Thymus (tissue), 11 donors: ENCODE results near the gene TBC1D8. TPM values are rescaled to one million over a fixed set of nuclear protein-coding genes. Genes with fewer than 3 reads are reported as not detected.

Source experiments
- DNase-seq, 9 donors: peaks; one replicate each; pipeline ENCODE4 v3.0.0-alpha.2; 2013; ENCODE audit warnings: low spot score in 9 of 9, low read depth in 6 of 9, missing footprints in 1 of 9
- H3K27ac ChIP-seq, 2 donors: one replicate each; pipeline ENCODE4 v1.5.1; 2013; ENCODE audit warnings: control low read depth in 1 of 2, low read depth in 1 of 2, low read length in 1 of 2, mild to moderate bottlenecking in 1 of 2, moderate library complexity in 1 of 2
- H3K27me3 ChIP-seq, 2 donors: one replicate each; pipeline ENCODE4 v1.5.1; 2013; ENCODE audit warnings: low read length in 1 of 2; ENCODE audit not compliant: control insufficient read depth in 2 of 2, insufficient read depth in 1 of 2
- H3K36me3 ChIP-seq, 2 donors: one replicate each; pipeline ENCODE4 v1.5.1; 2013; ENCODE audit warnings: low read length in 1 of 2, mild to moderate bottlenecking in 1 of 2, moderate library complexity in 1 of 2; ENCODE audit not compliant: control insufficient read depth in 2 of 2, insufficient read depth in 2 of 2
- H3K4me1 ChIP-seq, 2 donors: one replicate each; pipeline ENCODE4 v1.5.1; 2013; ENCODE audit warnings: low read length in 2 of 2; ENCODE audit not compliant: control insufficient read depth in 2 of 2, insufficient read depth in 2 of 2
- H3K4me3 ChIP-seq, 2 donors: one replicate each; pipeline ENCODE4 v1.5.1; 2013; ENCODE audit warnings: low read length in 2 of 2, control low read depth in 1 of 2, mild to moderate bottlenecking in 1 of 2
- H3K9me3 ChIP-seq, 2 donors: one replicate each; pipeline ENCODE4 v1.5.1; 2013; ENCODE audit warnings: low read length in 1 of 2, mild to moderate bottlenecking in 1 of 2; ENCODE audit not compliant: control insufficient read depth in 2 of 2, insufficient read depth in 1 of 2
- WGBS: extraction: QIAGEN DNeasy Blood & Tissue Kit; methylation state at CpG from one replicate; pipeline ENCODE4 v1.1.7; 2013; 5-methylcytosine and 5-hydroxymethylcytosine counted together
- polyA plus RNA-seq: library from polyadenylated mRNA; stranded (reverse); fragments of 200-250 nt; gene quantifications from one replicate; pipeline ENCODE4 v1.2.3, GENCODE V29; 2013
- total RNA-seq: library from RNA; stranded (reverse); fragments of 120-200 nt; gene quantifications from one replicate; pipeline ENCODE4 v1.2.4, GENCODE V29; 2013
- donor health status: healthy.

Gene TBC1D8
- total and polyA plus RNA-seq, 2 donors = 7.7 to 16.5 TPM

GRCh38 chr2:101130081-101130480, 21.1 kb downstream of the TBC1D8 start:
- DNase-seq = no peak
- Histone ChIP-seq H3K36me3 (no peaks in the 10 kb centered on the region), H3K9me3 (no peaks in the 10 kb centered on the region), H3K27ac (no peak overlapping the region), H3K4me1 (no peaks in the 10 kb centered on the region), H3K4me3 (no peak overlapping the region), H3K27me3 (no peaks in the 10 kb centered on the region)
- 98% methylated on average over 13 of the region's 13 CpGs for WGBS

- H3K27me3 ChIP-seq = no peaks in the 10 kb centered on the region
- H3K9me3 ChIP-seq = no peaks in the 10 kb centered on the region
- H3K4me1 ChIP-seq = peaks cover 0 to 7% of the 10 kb centered on the region in 2 donors
- H3K4me3 ChIP-seq = no peak overlapping the region
- no peak for DNase-seq
- H3K27ac ChIP-seq = no peak overlapping the region
- WGBS = 97% methylated on average over 5 of the region's 5 CpGs
- no peaks in the 10 kb centered on the region for H3K36me3 ChIP-seq
These were observed 23.7 kb downstream of the TBC1D8 start for GRCh38 chr2:101127319-101128056.

GRCh38 chr2:101125808-101126207, 25.4 kb downstream of the TBC1D8 start:
- WGBS = 89% methylated on average over 3 of the region's 3 CpGs
- peaks cover 0 to 7% of the 10 kb centered on the region in 2 donors for H3K4me1 ChIP-seq
- no peak overlapping the region for H3K4me3 ChIP-seq
- no peak overlapping the region for H3K27ac ChIP-seq
- no peak for DNase-seq
- H3K27me3 ChIP-seq = no peaks in the 10 kb centered on the region
- no peaks in the 10 kb centered on the region for H3K9me3 ChIP-seq
- H3K36me3 ChIP-seq = no peaks in the 10 kb centered on the region

DNA sequence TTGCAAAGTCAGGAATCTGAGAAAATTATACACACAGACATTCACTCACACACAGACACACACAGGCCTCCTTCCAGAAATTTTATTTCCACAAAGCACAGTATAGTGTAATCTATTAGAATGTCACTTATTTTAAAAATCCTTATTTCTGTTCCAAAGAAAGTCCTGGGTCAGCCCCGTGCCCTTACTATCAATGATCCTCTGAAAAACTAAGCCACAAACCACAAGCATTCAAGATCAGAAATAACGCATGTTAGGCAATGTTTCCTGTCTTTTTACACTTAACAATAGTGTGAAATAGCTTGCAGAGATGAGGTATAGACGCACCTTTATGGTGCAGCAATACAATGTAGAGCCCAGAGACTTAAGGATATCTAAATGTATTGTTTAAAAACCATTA, 25.8 kb downstream of the TBC1D8 start:
- Histone ChIP-seq H3K36me3 (no peaks in the 10 kb centered on the region), H3K27me3 (no peaks in the 10 kb centered on the region), H3K9me3 (no peaks in the 10 kb centered on the region), H3K27ac (no peak overlapping the region), H3K4me3 (no peak overlapping the region), H3K4me1 (peaks cover 0 to 7% of the 10 kb centered on the region in 2 donors)
- 6% methylated on average over 3 of the region's 3 CpGs for WGBS
- DNase-seq = peak in 1 of 9 donors; percentile 31

DNA sequence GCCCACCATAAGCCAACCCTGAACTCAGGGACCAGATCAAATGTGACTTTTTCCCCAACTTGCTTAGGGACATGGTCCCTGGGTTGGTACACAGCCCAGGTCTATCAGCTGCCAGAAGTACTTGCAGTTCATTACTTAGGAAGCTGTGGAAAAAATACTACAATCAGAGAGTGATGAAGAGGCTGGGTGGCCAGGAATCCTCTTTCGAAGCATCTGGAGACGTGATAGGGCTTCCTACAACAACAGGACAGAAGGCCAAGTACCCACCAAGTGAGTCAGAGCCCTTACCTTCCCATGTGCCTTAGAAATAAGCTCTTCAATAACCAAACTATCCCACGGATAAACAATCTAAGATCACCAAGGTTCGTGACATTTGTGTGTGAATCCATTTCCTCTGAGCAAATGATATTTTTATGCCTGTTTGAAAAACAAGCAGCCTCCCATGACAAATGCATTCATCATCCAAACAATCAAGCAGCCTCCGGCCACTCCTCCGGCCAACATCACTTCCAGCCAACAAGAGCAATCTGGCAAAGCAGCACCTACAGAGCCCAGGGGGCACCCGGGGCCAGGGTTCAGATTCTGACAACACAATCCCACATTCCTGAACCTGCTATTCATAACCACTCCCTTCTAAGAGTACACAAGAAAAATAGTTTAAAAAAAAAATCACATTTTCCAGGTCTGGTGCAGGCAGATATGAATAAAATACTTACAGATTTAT, 26.4 kb downstream of the TBC1D8 start:
- Histone ChIP-seq H3K4me1 (peaks cover 0 to 7% of the 10 kb centered on the region in 2 donors), H3K9me3 (no peaks in the 10 kb centered on the region), H3K4me3 (no peak overlapping the region), H3K27me3 (no peaks in the 10 kb centered on the region), H3K36me3 (no peaks in the 10 kb centered on the region), H3K27ac (no peak overlapping the region)
- DNase-seq = no peak
- WGBS = 87% methylated on average over 7 of the region's 7 CpGs

DNA sequence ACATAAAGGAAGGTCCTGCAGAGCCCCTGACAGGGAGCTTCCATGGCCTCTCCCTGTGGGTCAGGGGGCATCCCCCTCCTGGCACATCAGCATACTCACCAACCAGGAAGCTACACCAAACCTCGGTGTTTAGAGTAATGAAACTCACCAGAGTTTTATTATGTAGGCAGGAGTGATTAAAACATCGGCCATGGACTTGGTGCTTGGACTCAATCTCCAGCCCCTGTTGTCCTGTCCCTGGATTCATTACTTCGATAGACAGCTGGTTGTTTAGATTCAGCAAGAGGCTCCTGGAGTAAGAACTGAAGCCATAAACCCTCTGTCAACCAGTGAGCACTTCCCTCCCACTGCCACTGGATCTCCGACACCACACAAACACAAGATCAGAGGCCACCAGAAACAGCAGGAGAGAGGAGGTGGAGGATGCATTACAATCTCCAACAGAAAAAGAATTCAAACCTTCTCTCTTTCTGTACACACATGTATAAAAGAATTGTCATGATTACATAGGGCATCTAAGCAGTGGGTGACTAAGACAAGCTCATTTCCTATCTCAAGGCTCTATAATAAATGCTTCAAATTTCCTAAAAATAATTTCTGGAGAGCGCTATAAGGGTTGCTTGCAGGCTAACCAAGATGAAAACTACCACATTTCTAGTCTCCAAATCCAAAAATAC, 27.2 kb downstream of the TBC1D8 start:
- H3K9me3 ChIP-seq = no peaks in the 10 kb centered on the region
- H3K36me3 ChIP-seq = no peaks in the 10 kb centered on the region
- no peak for DNase-seq
- peaks cover 0 to 7% of the 10 kb centered on the region in 2 donors for H3K4me1 ChIP-seq
- no peak overlapping the region for H3K27ac ChIP-seq
- 95% methylated on average over 5 of the region's 5 CpGs for WGBS
- no peaks in the 10 kb centered on the region for H3K27me3 ChIP-seq
- H3K4me3 ChIP-seq = no peak overlapping the region

DNA sequence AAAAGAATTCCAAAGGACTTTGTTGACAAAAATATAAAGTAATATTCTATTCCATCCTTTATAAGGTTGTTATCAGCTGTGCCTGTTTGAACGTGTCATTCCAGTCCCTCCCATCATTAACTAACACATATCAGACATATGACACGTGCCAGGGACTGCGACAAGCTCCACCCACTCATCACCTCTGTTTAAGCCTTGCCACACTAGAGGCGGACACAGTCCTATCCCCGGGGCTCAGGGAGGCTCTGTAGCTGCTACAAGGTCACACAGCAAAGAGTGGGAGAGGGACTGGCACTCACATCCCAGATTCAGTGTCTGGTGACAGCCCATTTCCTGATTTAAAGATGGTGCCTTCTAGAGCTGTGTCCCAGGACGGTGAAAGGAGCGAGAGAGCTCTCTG, 30.0 kb downstream of the TBC1D8 start:
- Histone ChIP-seq H3K27ac (no peak overlapping the region), H3K9me3 (no peaks in the 10 kb centered on the region), H3K4me3 (no peak overlapping the region), H3K36me3 (no peaks in the 10 kb centered on the region), H3K4me1 (peaks cover 0 to 7% of the 10 kb centered on the region in 2 donors), H3K27me3 (no peaks in the 10 kb centered on the region)
- WGBS = 93% methylated on average over 7 of the region's 7 CpGs
- DNase-seq = no peak

DNA sequence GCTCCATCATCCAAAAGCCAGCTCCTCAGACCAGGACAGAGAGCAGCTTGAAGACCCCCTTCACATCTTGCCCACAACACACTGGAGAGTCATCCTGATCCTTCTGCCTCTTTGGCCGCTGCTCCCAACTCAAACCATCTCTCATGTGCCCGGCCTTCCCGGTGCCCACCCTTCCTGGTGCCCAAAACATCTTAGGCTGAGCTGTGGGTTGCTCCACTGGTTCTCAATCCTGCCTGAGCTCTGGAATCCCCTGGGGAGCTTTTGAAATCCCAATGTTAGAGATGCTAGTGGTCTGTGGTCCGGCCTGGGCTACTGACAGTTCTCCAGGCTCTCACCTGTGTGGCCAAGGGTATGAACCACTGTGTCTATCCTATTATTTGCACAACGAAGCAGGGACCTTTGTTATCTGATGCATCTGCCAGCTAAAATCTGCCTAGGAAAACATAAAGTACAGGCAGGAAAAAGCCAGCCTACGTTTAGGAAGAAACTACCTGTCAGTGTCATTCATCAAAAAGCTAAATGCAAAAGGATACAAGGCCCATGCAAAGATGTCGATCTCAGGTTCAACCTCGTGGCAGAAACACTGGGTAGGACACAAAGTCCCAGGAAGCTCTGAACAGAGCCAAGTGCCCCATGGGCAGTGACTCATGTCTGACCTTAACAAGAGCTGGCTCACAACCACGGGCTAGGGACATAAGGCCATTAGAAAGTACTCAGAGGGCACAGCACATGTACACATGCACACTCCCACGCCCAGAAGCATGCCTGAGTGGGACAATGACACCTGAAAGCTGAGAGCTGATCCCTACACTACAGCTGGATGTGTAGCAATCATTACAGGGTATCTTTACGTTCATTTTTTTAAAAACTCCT, 30.8 kb downstream of the TBC1D8 start:
- no peak for DNase-seq

More for the DNA sequence above, 30.8 kb downstream of the TBC1D8 start:
- no peak overlapping the region for H3K4me3 ChIP-seq
- no peak overlapping the region for H3K27ac ChIP-seq
- no peaks in the 10 kb centered on the region for H3K9me3 ChIP-seq
- peaks cover 0 to 7% of the 10 kb centered on the region in 2 donors for H3K4me1 ChIP-seq
- WGBS = 93% methylated on average over 11 of the region's 11 CpGs
- no peaks in the 10 kb centered on the region for H3K27me3 ChIP-seq
- no peaks in the 10 kb centered on the region for H3K36me3 ChIP-seq
